Measurements from ENCODE around the gene UHMK1. TPM values are rescaled to one million over a fixed set of nuclear protein-coding genes. Genes with fewer than 3 reads are reported as not detected.
"Not testable (repeated sequence)": the region's sequence is repeated elsewhere in the genome, so short reads cannot be mapped to it uniquely, and the experiment has no call there.

The UHMK1 gene
- total RNA-seq, 2 donors from 2014 or later = 26.0 to 27.4 TPM

- ATAC-seq = peak; percentile 96 to 97
- DNase-seq = peak; percentile 99
- intact Hi-C loops (cut with DNase I) = loop anchor here in 1 of 2 donors (5.0 kb wide), 1 partner anchor 64 kb away; the partner anchor contains the start of gene UHMK1
Observed at GRCh38 chr1:162561037-162561615, 63.5 kb downstream of the UHMK1 start.

- intact Hi-C loops (cut with DNase I) = loop anchor here in 1 of 2 donors (5.0 kb wide), 1 partner anchor 65 kb away; the partner anchor contains the start of gene UHMK1
- no peak for DNase-seq
- ATAC-seq = peak; percentile 41 to 58
Observed at GRCh38 chr1:162561616-162562469, 64.2 kb downstream of the UHMK1 start, which contains the start of gene UAP1. TSS of gene UAP1 (plus strand) at chr1:162561722. CDS start at chr1:162566069, 4,347 bp downstream.

- DNase-seq (no peak), ATAC-seq (no peak)
- intact Hi-C loops (cut with DNase I) = loop anchor here in 1 of 2 donors (5.0 kb wide), 1 partner anchor 65 kb away; the partner anchor contains the start of gene UHMK1
Observed at GRCh38 chr1:162562470-162562828, 64.8 kb downstream of the UHMK1 start.

GRCh38 chr1:162564762-162565218 lies 67.2 kb downstream of the UHMK1 start:
- DNase-seq (no peak), ATAC-seq (no peak)
- intact Hi-C loops (cut with DNase I) = loop anchor here in 1 of 2 donors (5.0 kb wide), 1 partner anchor 67 kb away; the partner anchor contains the start of gene UHMK1

- no peak for ATAC-seq
- no peak for DNase-seq
- intact Hi-C loops (cut with DNase I) = no loop called here
Observed at GRCh38 chr1:162565460-162565859, 67.8 kb downstream of the UHMK1 start.

GRCh38 chr1:162566870-162567269 lies 69.3 kb downstream of the UHMK1 start:
- no peak for DNase-seq
- intact Hi-C loops (cut with DNase I) = no loop called here
- no peak for ATAC-seq

- intact Hi-C loops (cut with DNase I) = no loop called here
- no peak for ATAC-seq
- no peak for DNase-seq
Observed at GRCh38 chr1:162568802-162569201, 71.2 kb downstream of the UHMK1 start.

- ATAC-seq = no peak
Observed at GRCh38 chr1:162570718-162571117, 73.1 kb downstream of the UHMK1 start.

GRCh38 chr1:162571121-162571520 lies 73.5 kb downstream of the UHMK1 start:
- intact Hi-C loops (cut with DNase I); ATAC-seq; DNase-seq: not testable (repeated sequence)

More at GRCh38 chr1:162570718-162571117, 73.1 kb downstream of the UHMK1 start:
- intact Hi-C loops (cut with DNase I) = no loop called here
- no peak for DNase-seq

GRCh38 chr1:162571696-162572095 lies 74.1 kb downstream of the UHMK1 start:
- no peak for ATAC-seq
- intact Hi-C loops (cut with DNase I) = no loop called here

GRCh38 chr1:162573136-162573535 lies 75.5 kb downstream of the UHMK1 start:
- intact Hi-C loops (cut with DNase I) = no loop called here
- no peak for ATAC-seq

More at GRCh38 chr1:162571696-162572095, 74.1 kb downstream of the UHMK1 start:
- no peak for DNase-seq

GRCh38 chr1:162578071-162578700 lies 80.6 kb downstream of the UHMK1 start:
- DNase-seq (no peak), ATAC-seq (no peak)
- intact Hi-C loops (cut with DNase I) = no loop called here

More at GRCh38 chr1:162573136-162573535, 75.5 kb downstream of the UHMK1 start:
- DNase-seq = no peak

GRCh38 chr1:162578936-162579335 lies 81.3 kb downstream of the UHMK1 start:
- DNase-seq = no peak
- intact Hi-C loops (cut with DNase I) = no loop called here
- no peak for ATAC-seq

Other genes starting within 250 kb of the UHMK1 start
- not detected for gene SPATA46, start 121.0 kb upstream of the UHMK1 start, total RNA-seq
- 1 to 10 TPM; 2.3 to 4.9 TPM for gene C1orf226, start 116.1 kb upstream of the UHMK1 start, total RNA-seq
- gene SH2D1B, start 85.7 kb upstream of the UHMK1 start, total RNA-seq = under 1 TPM; 0.13 to 0.27 TPM
- 10 to 100 TPM; 36.8 to 70.3 TPM for gene UAP1, start 63.9 kb downstream of the UHMK1 start, total RNA-seq
- gene DDR2, start 134.6 kb downstream of the UHMK1 start, total RNA-seq = 10 to 100 TPM; 75.1 to 80.3 TPM